Measurements from ENCODE around the gene STX4. TPM values are rescaled to one million over a fixed set of nuclear protein-coding genes. Genes with fewer than 3 reads are reported as not detected.

The STX4 gene
- total RNA-seq = 10 to 100 TPM; 29.2 to 35.9 TPM

GRCh38 chr16:31032736-31033708 lies at the start of gene STX4:
STX4 (plus strand) TSS chr16:31033558; CDS start chr16:31033806, 248 bp downstream.
- H3K36me3 Mint-ChIP-seq (ENCODE audit: low read depth) = peaks cover 5% of the 10 kb centered on the region
- no peaks in the 10 kb centered on the region for H3K9me3 Mint-ChIP-seq (ENCODE audit: low read depth)
- ChIA-PET CTCF (interaction anchor here (0.6 to 1.7 kb wide), 3 partner anchors 27 to 125 kb away, joined by 3 to 7 read pairs (median 4); partner anchors contain the start of genes ZNF646 and ZNF668), POLR2A (interaction anchor here (1.0 to 1.2 kb wide), 2 partner anchors 41 to 42 kb away, joined by 3 to 7 read pairs; partner anchors contain the start of genes ZNF646 and ZNF668)
- peak; percentile 99 for DNase-seq
- H3K27ac Mint-ChIP-seq = peak within 1 kb of the TSS; percentile 93
- no peaks in the 10 kb centered on the region for H3K27me3 Mint-ChIP-seq
- ATAC-seq = peak; percentile 89
- peaks cover 15% of the 10 kb centered on the region for H3K4me1 Mint-ChIP-seq
- intact Hi-C loops (cut with DNase I, micrococcal nuclease) = loop anchor here in 1 of 2 experiments (1.0 to 5.0 kb wide), 15 partner anchors 36 to 834 kb away; partner anchors contain the start of genes ARMC5, BCL7C, CFAP119 and FBRS
- peak within 1 kb of the TSS; percentile 96 for H3K4me3 Mint-ChIP-seq

- DNase-seq = no peak
- Mint-ChIP-seq H3K27me3 (no peaks in the 10 kb centered on the region), H3K36me3 (ENCODE audit: low read depth) (peaks cover 18% of the 10 kb centered on the region), H3K4me1 (peaks cover 3% of the 10 kb centered on the region), H3K9me3 (ENCODE audit: low read depth) (no peaks in the 10 kb centered on the region), H3K4me3 (no peak overlapping the region), H3K27ac (no peak overlapping the region)
- POLR2A ChIA-PET = interaction anchor here (1.0 kb wide), 1 partner anchor 158 kb away, joined by 3 read pairs; no protein-coding TSS in a partner anchor
- CTCF ChIA-PET = interaction anchor here (0.5 to 5.2 kb wide), 24 partner anchors 9 to 885 kb away, joined by 3 to 35 read pairs (median 4); no protein-coding TSS in a partner anchor
- intact Hi-C loops (cut with DNase I, micrococcal nuclease) = loop anchor here (10.0 kb wide), 2 partner anchors 111 to 311 kb away; partner anchors contain the start of gene VKORC1 (in 1 of the 2)
- no peak for ATAC-seq
Measured at GRCh38 chr16:30983898-30984610, 49.3 kb upstream of the STX4 start.

GRCh38 chr16:30984669-30985400 lies 48.5 kb upstream of the STX4 start, which contains the start of gene HSD3B7:
HSD3B7 (plus strand) TSS chr16:30985207; CDS start chr16:30985659, 452 bp downstream.
- Mint-ChIP-seq H3K27me3 (no peaks in the 10 kb centered on the region), H3K4me3 (no peak within 1 kb of the TSS), H3K4me1 (peaks cover 3% of the 10 kb centered on the region), H3K9me3 (ENCODE audit: low read depth) (no peaks in the 10 kb centered on the region), H3K27ac (peak within 1 kb of the TSS; percentile 31), H3K36me3 (ENCODE audit: low read depth) (peaks cover 18% of the 10 kb centered on the region)
- intact Hi-C loops (cut with DNase I, micrococcal nuclease) = loop anchor here (1.0 to 10.0 kb wide), 7 partner anchors 89 to 883 kb away; partner anchors contain the start of genes VKORC1 (in 1 of the 2), ZNF646 (in 1 of the 2) and ZNF668 (in 1 of the 2)
- ChIA-PET CTCF (interaction anchor here (0.5 to 5.2 kb wide), 23 partner anchors 9 to 884 kb away, joined by 3 to 35 read pairs (median 3); no protein-coding TSS in a partner anchor), POLR2A (interaction anchor here (1.0 kb wide), 1 partner anchor 157 kb away, joined by 3 read pairs; no protein-coding TSS in a partner anchor)
- ATAC-seq (peak; percentile 92), DNase-seq (peak; percentile 91)

GRCh38 chr16:30985401-30986128 lies 47.8 kb upstream of the STX4 start:
- peak; percentile 40 for ATAC-seq
- intact Hi-C loops (cut with DNase I, micrococcal nuclease) = loop anchor here (1.0 to 10.0 kb wide), 7 partner anchors 89 to 883 kb away; partner anchors contain the start of genes VKORC1 (in 1 of the 2), ZNF646 (in 1 of the 2) and ZNF668 (in 1 of the 2)
- H3K27me3 Mint-ChIP-seq = no peaks in the 10 kb centered on the region
- no peak overlapping the region for H3K4me3 Mint-ChIP-seq
- H3K36me3 Mint-ChIP-seq (ENCODE audit: low read depth) = peaks cover 18% of the 10 kb centered on the region
- peak; percentile 39 for DNase-seq
- H3K9me3 Mint-ChIP-seq (ENCODE audit: low read depth) = no peaks in the 10 kb centered on the region
- ChIA-PET POLR2A (interaction anchor here (0.5 to 1.0 kb wide), 4 partner anchors 88 to 457 kb away, joined by 3 to 4 read pairs (median 3); partner anchors contain the start of genes ZNF646, ZNF668 and ZNF843), CTCF (interaction anchor here (0.5 to 5.2 kb wide), 22 partner anchors 9 to 883 kb away, joined by 3 to 35 read pairs (median 4); no protein-coding TSS in a partner anchor)
- peak overlapping the region; percentile 31 for H3K27ac Mint-ChIP-seq
- H3K4me1 Mint-ChIP-seq = peaks cover 3% of the 10 kb centered on the region

- Mint-ChIP-seq H3K9me3 (ENCODE audit: low read depth) (no peaks in the 10 kb centered on the region), H3K4me1 (peaks cover 3% of the 10 kb centered on the region), H3K36me3 (ENCODE audit: low read depth) (peaks cover 13% of the 10 kb centered on the region), H3K4me3 (no peak overlapping the region), H3K27ac (no peak overlapping the region), H3K27me3 (no peaks in the 10 kb centered on the region)
- ATAC-seq (no peak), DNase-seq (no peak)
- ChIA-PET POLR2A (interaction anchor here (0.5 to 0.8 kb wide), 3 partner anchors 88 to 456 kb away, joined by 3 to 4 read pairs (median 3); partner anchors contain the start of genes ZNF646, ZNF668 and ZNF843), CTCF (interaction anchor here (0.6 to 5.2 kb wide), 10 partner anchors 8 to 474 kb away, joined by 3 to 35 read pairs (median 4); no protein-coding TSS in a partner anchor)
- intact Hi-C loops (cut with DNase I, micrococcal nuclease) = loop anchor here (10.0 kb wide), 2 partner anchors 108 to 308 kb away; partner anchors contain the start of gene VKORC1 (in 1 of the 2)
Measured at GRCh38 chr16:30986129-30986991, 47.0 kb upstream of the STX4 start.

- Mint-ChIP-seq H3K9me3 (ENCODE audit: low read depth) (no peaks in the 10 kb centered on the region), H3K36me3 (ENCODE audit: low read depth) (peaks cover 10% of the 10 kb centered on the region)
Measured at GRCh38 chr16:30987581-30988190, 45.7 kb upstream of the STX4 start.

GRCh38 chr16:30989469-30990047 lies 43.8 kb upstream of the STX4 start:
- H3K4me1 Mint-ChIP-seq = peaks cover 6% of the 10 kb centered on the region
- intact Hi-C loops (cut with DNase I, micrococcal nuclease) = loop anchor here (10.0 kb wide), 5 partner anchors 55 to 875 kb away; partner anchors contain the start of gene VKORC1 (in 1 of the 2)
- no peak overlapping the region for H3K4me3 Mint-ChIP-seq
- H3K27me3 Mint-ChIP-seq = no peaks in the 10 kb centered on the region
- H3K27ac Mint-ChIP-seq = no peak overlapping the region
- CTCF ChIA-PET = interaction anchor here (0.6 kb wide), 1 partner anchor 32 kb away, joined by 3 read pairs; the partner anchor contains the start of gene SETD1A
- no peak for ATAC-seq
- no peaks in the 10 kb centered on the region for H3K9me3 Mint-ChIP-seq (ENCODE audit: low read depth)
- DNase-seq = no peak
- POLR2A ChIA-PET = interaction anchor here (0.6 kb wide), 1 partner anchor 189 kb away, joined by 7 read pairs; no protein-coding TSS in a partner anchor
- H3K36me3 Mint-ChIP-seq (ENCODE audit: low read depth) = peaks cover 3% of the 10 kb centered on the region

More at GRCh38 chr16:30987581-30988190, 45.7 kb upstream of the STX4 start:
- Mint-ChIP-seq H3K27me3 (no peaks in the 10 kb centered on the region), H3K4me3 (no peak overlapping the region), H3K4me1 (peaks cover 3% of the 10 kb centered on the region), H3K27ac (no peak overlapping the region)
- intact Hi-C loops (cut with DNase I, micrococcal nuclease) = loop anchor here (10.0 kb wide), 2 partner anchors 107 to 307 kb away; partner anchors contain the start of gene VKORC1 (in 1 of the 2)
- ATAC-seq (no peak), DNase-seq (no peak)
- CTCF ChIA-PET = no interaction called here
- POLR2A ChIA-PET = no interaction called here

- ATAC-seq (no peak), DNase-seq (no peak)
- peaks cover 3% of the 10 kb centered on the region for H3K36me3 Mint-ChIP-seq (ENCODE audit: low read depth)
- peaks cover 7% of the 10 kb centered on the region for H3K4me1 Mint-ChIP-seq
- no peaks in the 10 kb centered on the region for H3K9me3 Mint-ChIP-seq (ENCODE audit: low read depth)
- ChIA-PET CTCF (no interaction called here), POLR2A (interaction anchor here (0.6 kb wide), 1 partner anchor 188 kb away, joined by 7 read pairs; no protein-coding TSS in a partner anchor)
- H3K4me3 Mint-ChIP-seq = no peak overlapping the region
- no peaks in the 10 kb centered on the region for H3K27me3 Mint-ChIP-seq
- intact Hi-C loops (cut with DNase I, micrococcal nuclease) = loop anchor here in 1 of 2 experiments (10.0 kb wide), 3 partner anchors 55 to 875 kb away; no protein-coding TSS in a partner anchor
- no peak overlapping the region for H3K27ac Mint-ChIP-seq
Measured at GRCh38 chr16:30990105-30990504, 43.3 kb upstream of the STX4 start.

Measured in activated CD4-positive, alpha-beta T cell treated with anti-CD3 and anti-CD28 coated beads for 36 hours (primary cell).